MM.1S (cell line): ENCODE measurements around the gene LARP7.

Experiments used
- DNase-seq: peaks from one replicate; pipeline ENCODE4 v3.0.0-alpha.2; 2015
- H2AFZ ChIP-seq: fragments of 300-600 bp; sonication (generic); 2 replicates; pipeline ENCODE4 v1.6.0; 2016; ENCODE audit warnings: antibody characterized with exemption, low read length
- H3F3A ChIP-seq: fragments of 300-600 bp; sonication (generic); 2 replicates; pipeline ENCODE4 v1.6.1; 2016; ENCODE audit warnings: mild to moderate bottlenecking, antibody characterized with exemption, low read length, moderate library complexity, mixed read lengths; ENCODE audit not compliant: insufficient read depth
- H3K27ac ChIP-seq: fragments of 300-600 bp; sonication (generic); 2 replicates; pipeline ENCODE4 v1.5.1; 2016; ENCODE audit warnings: mild to moderate bottlenecking, low read length
- H3K27me3 ChIP-seq: fragments of 300-600 bp; sonication (generic); replicated peaks from 2 replicates; pipeline ENCODE4 v1.6.0; 2016; ENCODE audit warnings: low read length; ENCODE audit not compliant: insufficient read depth
- H3K36me3 ChIP-seq: fragments of 300-600 bp; sonication (generic); replicated peaks from 2 replicates; pipeline ENCODE4 v1.6.1; 2016; ENCODE audit warnings: mild to moderate bottlenecking, low read length, mixed read lengths; ENCODE audit not compliant: insufficient read depth
- H3K4me1 ChIP-seq: fragments of 300-600 bp; sonication (generic); 2 replicates; pipeline ENCODE4 v1.6.1; 2016; ENCODE audit warnings: low read length, mixed read lengths
- H3K4me2 ChIP-seq: fragments of 300-600 bp; sonication (generic); 2 replicates; pipeline ENCODE4 v1.6.0; 2016; ENCODE audit warnings: low read depth, low read length
- H3K4me3 ChIP-seq: fragments of 300-600 bp; sonication (generic); 2 replicates; pipeline ENCODE4 v1.5.1; 2016; ENCODE audit warnings: low read length, mixed read lengths
- H3K79me2 ChIP-seq: fragments of 300-600 bp; sonication (generic); 2 replicates; pipeline ENCODE4 v1.6.1; 2016; ENCODE audit warnings: mixed run types, low read length, mixed read lengths
- H3K9ac ChIP-seq: fragments of 300-600 bp; sonication (generic); 2 replicates; pipeline ENCODE4 v1.6.1; 2016; ENCODE audit warnings: low read length, mixed read lengths
- H3K9me2 ChIP-seq: fragments of 300-600 bp; sonication (generic); replicated peaks from 2 replicates; pipeline ENCODE4 v1.6.1; 2016; ENCODE audit warnings: mild to moderate bottlenecking, low read length, mixed read lengths; ENCODE audit not compliant: insufficient read depth
- H3K9me3 ChIP-seq: fragments of 300-600 bp; sonication (generic); replicated peaks from 2 replicates; pipeline ENCODE4 v1.6.1; 2016; ENCODE audit warnings: mild to moderate bottlenecking, low read length, mixed read lengths; ENCODE audit not compliant: insufficient read depth
- H4K20me1 ChIP-seq: fragments of 300-600 bp; sonication (generic); 2 replicates; pipeline ENCODE4 v1.6.1; 2016; ENCODE audit warnings: mild to moderate bottlenecking, low read length, moderate library complexity, mixed read lengths; ENCODE audit not compliant: insufficient read depth
- EZH2 ChIP-seq: fragments of 300-600 bp; sonication (generic); optimal IDR thresholded peaks from 2 replicates; pipeline ENCODE3; 2017; ENCODE audit warnings: low read depth, mild to moderate bottlenecking, antibody characterized with exemption, low read length, mixed read lengths
- EZH2phosphoT487 ChIP-seq: fragments of 300-600 bp; sonication (generic); IDR thresholded peaks from 2 replicates; pipeline ENCODE4 v1.6.1; 2018; ENCODE audit warnings: antibody characterized with exemption, low read length
- TF ChIP-seq, protein P1 (sequence below): fragments of 300-600 bp; sonication (generic); IDR thresholded peaks from 2 replicates; pipeline ENCODE4 v1.5.1; 2016; ENCODE audit warnings: antibody characterized with exemption, low read length, mixed read lengths

The LARP7 gene

DNA sequence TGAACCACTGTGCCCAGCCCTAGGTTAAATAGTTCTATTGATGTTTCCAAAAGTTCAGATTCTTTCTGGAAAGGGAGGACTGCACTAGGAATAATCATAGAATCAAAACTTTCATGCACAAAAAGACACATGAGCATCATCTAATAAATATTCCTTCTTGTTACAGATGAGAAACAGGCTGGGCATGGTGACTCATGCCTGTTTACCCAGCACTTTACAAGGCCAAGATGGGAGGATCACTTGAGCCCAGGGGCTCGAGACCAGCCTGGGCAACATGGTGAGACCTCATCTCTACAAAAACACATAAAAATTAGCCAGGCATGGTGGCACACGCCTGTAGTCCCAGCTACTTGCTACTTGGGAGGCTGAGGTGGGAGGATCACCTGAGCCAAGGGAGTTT, 27.7 kb downstream of the LARP7 start:
- no peak overlapping the region for H2AFZ ChIP-seq
- TF ChIP-seq, protein P1, sequence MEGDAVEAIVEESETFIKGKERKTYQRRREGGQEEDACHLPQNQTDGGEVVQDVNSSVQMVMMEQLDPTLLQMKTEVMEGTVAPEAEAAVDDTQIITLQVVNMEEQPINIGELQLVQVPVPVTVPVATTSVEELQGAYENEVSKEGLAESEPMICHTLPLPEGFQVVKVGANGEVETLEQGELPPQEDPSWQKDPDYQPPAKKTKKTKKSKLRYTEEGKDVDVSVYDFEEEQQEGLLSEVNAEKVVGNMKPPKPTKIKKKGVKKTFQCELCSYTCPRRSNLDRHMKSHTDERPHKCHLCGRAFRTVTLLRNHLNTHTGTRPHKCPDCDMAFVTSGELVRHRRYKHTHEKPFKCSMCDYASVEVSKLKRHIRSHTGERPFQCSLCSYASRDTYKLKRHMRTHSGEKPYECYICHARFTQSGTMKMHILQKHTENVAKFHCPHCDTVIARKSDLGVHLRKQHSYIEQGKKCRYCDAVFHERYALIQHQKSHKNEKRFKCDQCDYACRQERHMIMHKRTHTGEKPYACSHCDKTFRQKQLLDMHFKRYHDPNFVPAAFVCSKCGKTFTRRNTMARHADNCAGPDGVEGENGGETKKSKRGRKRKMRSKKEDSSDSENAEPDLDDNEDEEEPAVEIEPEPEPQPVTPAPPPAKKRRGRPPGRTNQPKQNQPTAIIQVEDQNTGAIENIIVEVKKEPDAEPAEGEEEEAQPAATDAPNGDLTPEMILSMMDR: no peak
- no peak for TF ChIP-seq EZH2phosphoT487
- TF ChIP-seq EZH2: no peak
- no peaks in the 10 kb centered on the region for H3K79me2 ChIP-seq
- no peak overlapping the region for H3K4me3 ChIP-seq
- H3K36me3 ChIP-seq: no peaks in the 10 kb centered on the region
- no peaks in the 10 kb centered on the region for H3K27me3 ChIP-seq
- no peaks in the 10 kb centered on the region for H3F3A ChIP-seq
- H3K4me2 ChIP-seq: no peak overlapping the region
- no peaks in the 10 kb centered on the region for H3K9me2 ChIP-seq
- no peak overlapping the region for H3K27ac ChIP-seq
- no peaks in the 10 kb centered on the region for H3K9me3 ChIP-seq
- H3K4me1 ChIP-seq: no peaks in the 10 kb centered on the region
- no peaks in the 10 kb centered on the region for H4K20me1 ChIP-seq
- DNase-seq: no peak
- H3K9ac ChIP-seq: no peak overlapping the region

DNA sequence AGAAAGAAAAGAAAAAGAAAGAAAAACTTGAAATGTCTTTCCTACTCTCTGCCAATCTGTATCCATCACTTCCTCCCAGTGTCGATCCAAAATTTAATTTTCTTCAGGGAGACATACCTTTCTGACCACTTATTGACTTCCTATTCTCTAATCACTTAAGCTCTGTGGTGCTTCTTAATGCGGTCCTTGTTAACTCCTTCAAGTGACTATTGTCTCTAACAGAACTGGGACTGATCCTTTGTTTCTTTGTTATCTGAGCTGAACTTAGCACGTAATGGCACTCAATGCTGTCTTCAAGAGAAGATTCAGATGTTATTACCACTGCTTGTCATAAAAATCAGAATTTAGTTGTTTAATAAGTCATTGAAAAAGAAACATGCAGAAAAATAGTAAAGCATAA, 31.2 kb downstream of the LARP7 start:
- H3K9me3 ChIP-seq: no peaks in the 10 kb centered on the region
- no peaks in the 10 kb centered on the region for H3K4me1 ChIP-seq
- no peak overlapping the region for H3K4me3 ChIP-seq
- H3K9me2 ChIP-seq: no peaks in the 10 kb centered on the region
- H3K9ac ChIP-seq: no peak overlapping the region
- H2AFZ ChIP-seq: no peak overlapping the region
- H3F3A ChIP-seq: no peaks in the 10 kb centered on the region
- no peaks in the 10 kb centered on the region for H3K27me3 ChIP-seq
- TF ChIP-seq, protein P1: no peak
- TF ChIP-seq EZH2phosphoT487 (no peak), EZH2 (no peak)
- no peaks in the 10 kb centered on the region for H3K79me2 ChIP-seq
- H3K27ac ChIP-seq: no peak overlapping the region
- H4K20me1 ChIP-seq: no peaks in the 10 kb centered on the region
- no peak for DNase-seq
- H3K4me2 ChIP-seq: no peak overlapping the region
- H3K36me3 ChIP-seq: no peaks in the 10 kb centered on the region

DNA sequence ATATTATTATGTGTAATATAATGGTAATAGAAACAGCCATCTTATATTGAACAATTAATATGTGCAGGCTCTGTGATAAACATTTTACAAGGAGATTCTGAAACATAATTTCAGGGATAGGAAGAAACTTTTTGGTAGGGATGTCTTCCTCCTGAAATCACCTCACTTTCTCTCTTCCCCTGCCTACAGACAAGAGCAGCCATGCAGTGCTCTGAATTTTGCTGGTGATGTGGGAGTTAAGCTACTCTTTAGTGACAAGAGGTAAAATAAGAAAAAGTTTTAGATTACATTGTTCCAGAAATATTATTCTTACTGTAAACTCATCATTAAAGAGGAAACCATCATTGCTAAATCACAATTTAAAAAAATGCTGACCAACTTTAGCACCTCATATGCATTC, 36.1 kb downstream of the LARP7 start:
- Histone ChIP-seq H3K9ac (no peak overlapping the region), H3K9me3 (no peaks in the 10 kb centered on the region), H3F3A (no peaks in the 10 kb centered on the region), H4K20me1 (no peaks in the 10 kb centered on the region), H3K4me2 (no peak overlapping the region), H3K9me2 (no peaks in the 10 kb centered on the region), H3K4me1 (no peaks in the 10 kb centered on the region), H3K27me3 (no peaks in the 10 kb centered on the region), H3K36me3 (no peaks in the 10 kb centered on the region), H3K79me2 (no peaks in the 10 kb centered on the region), H2AFZ (no peak overlapping the region), H3K27ac (no peak overlapping the region), H3K4me3 (no peak overlapping the region)
- TF ChIP-seq, protein P1: no peak
- TF ChIP-seq EZH2 (no peak), EZH2phosphoT487 (no peak)
- DNase-seq: no peak
